ENCODE data around the gene HTR1E. TPM values are rescaled to one million over a fixed set of nuclear protein-coding genes. Genes with fewer than 3 reads are reported as not detected.

The HTR1E gene
- total RNA-seq, 2 experiments from 2014 or later: not detected

- ChIA-PET POLR2A (no interaction called here), CTCF (no interaction called here)
- no peak overlapping the region for H3K27ac Mint-ChIP-seq
- Histone ChIP-seq H3K4me1 (ENCODE audit: insufficient read depth, low read length) (no peaks in the 10 kb centered on the region), H3K36me3 (ENCODE audit: insufficient read depth, low read length) (no peaks in the 10 kb centered on the region), H3K9me3 (ENCODE audit: control insufficient read depth in 1 of 2, insufficient read depth in 1 of 2, low read length in 2 of 2) (no peaks in the 10 kb centered on the region), H3K27ac (ENCODE audit: low read depth in 1 of 2, low read length in 2 of 2) (no peak overlapping the region), H3K27me3 (ENCODE audit: control insufficient read depth in 1 of 2, insufficient read depth in 2 of 2, low read length in 2 of 2) (no peaks in the 10 kb centered on the region), H3K4me3 (ENCODE audit: low read length) (no peak overlapping the region)
- no peaks in the 10 kb centered on the region for H3K27me3 Mint-ChIP-seq
- H3K4me3 Mint-ChIP-seq: no peak overlapping the region
- H3K36me3 Mint-ChIP-seq (ENCODE audit: low read depth): no peaks in the 10 kb centered on the region
- no peak for TF ChIP-seq CTCF (IDR thresholded peaks at IDR 0.05)
- no peaks in the 10 kb centered on the region for H3K4me1 Mint-ChIP-seq (ENCODE audit: low read depth)
- ATAC-seq (ENCODE audit: poor library complexity): no peak
- H3K9me3 Mint-ChIP-seq: no peaks in the 10 kb centered on the region
- intact Hi-C loops (cut with DNase I, micrococcal nuclease): no loop called here
- DNase-seq: no peak
Measured at GRCh38 chr6:87027021-87027420, 89.7 kb downstream of the HTR1E start.

- H3K36me3 ChIP-seq (ENCODE audit: insufficient read depth, low read length): no peaks in the 10 kb centered on the region
- no peak for ATAC-seq (ENCODE audit: poor library complexity)
- no peak overlapping the region for H3K4me3 ChIP-seq (ENCODE audit: low read length)
- H3K27ac Mint-ChIP-seq: no peak overlapping the region
- POLR2A ChIA-PET: no interaction called here
- no peaks in the 10 kb centered on the region for H3K27me3 ChIP-seq (ENCODE audit: control insufficient read depth in 1 of 2, insufficient read depth in 2 of 2, low read length in 2 of 2)
- H3K4me1 ChIP-seq (ENCODE audit: insufficient read depth, low read length): no peaks in the 10 kb centered on the region
- H3K9me3 Mint-ChIP-seq: no peaks in the 10 kb centered on the region
- TF ChIP-seq CTCF (IDR thresholded peaks at IDR 0.05): peak; percentile 45
- H3K36me3 Mint-ChIP-seq (ENCODE audit: low read depth): no peaks in the 10 kb centered on the region
- peak in 3 of 14 experiments; percentile 6 to 15 (median 15) for DNase-seq
- intact Hi-C loops (cut with DNase I, micrococcal nuclease): loop anchor here in 1 of 2 experiments (10.0 kb wide), 1 partner anchor 1675 kb away; no protein-coding TSS in a partner anchor
- H3K27ac ChIP-seq (ENCODE audit: low read depth in 1 of 2, low read length in 2 of 2): no peak overlapping the region
- CTCF ChIA-PET: no interaction called here
- H3K27me3 Mint-ChIP-seq: no peaks in the 10 kb centered on the region
- H3K9me3 ChIP-seq (ENCODE audit: control insufficient read depth in 1 of 2, insufficient read depth in 1 of 2, low read length in 2 of 2): no peaks in the 10 kb centered on the region
- no peak overlapping the region for H3K4me3 Mint-ChIP-seq
- no peaks in the 10 kb centered on the region for H3K4me1 Mint-ChIP-seq (ENCODE audit: low read depth)
Measured at GRCh38 chr6:87029711-87030314, 92.5 kb downstream of the HTR1E start.

GRCh38 chr6:87040729-87041128 is 103.4 kb downstream of the HTR1E start:
- peaks cover 47% of the 10 kb centered on the region for H3K27me3 Mint-ChIP-seq
- no peak overlapping the region for H3K27ac Mint-ChIP-seq
- no peaks in the 10 kb centered on the region for H3K36me3 ChIP-seq (ENCODE audit: insufficient read depth, low read length)
- H3K9me3 ChIP-seq (ENCODE audit: control insufficient read depth in 1 of 2, insufficient read depth in 1 of 2, low read length in 2 of 2): no peaks in the 10 kb centered on the region
- no peak overlapping the region for H3K4me3 Mint-ChIP-seq
- POLR2A ChIA-PET: no interaction called here
- no peak overlapping the region for H3K27ac ChIP-seq (ENCODE audit: low read depth in 1 of 2, low read length in 2 of 2)
- intact Hi-C loops (cut with DNase I, micrococcal nuclease): no loop called here
- ATAC-seq (ENCODE audit: poor library complexity) (no peak), DNase-seq (no peak)
- CTCF ChIA-PET: no interaction called here
- H3K9me3 Mint-ChIP-seq: no peaks in the 10 kb centered on the region
- no peaks in the 10 kb centered on the region for H3K36me3 Mint-ChIP-seq (ENCODE audit: low read depth)
- H3K4me3 ChIP-seq (ENCODE audit: low read length): no peak overlapping the region
- H3K27me3 ChIP-seq (ENCODE audit: control insufficient read depth in 1 of 2, insufficient read depth in 2 of 2, low read length in 2 of 2): peaks cover 7 to 8% of the 10 kb centered on the region in 2 experiments
- no peaks in the 10 kb centered on the region for H3K4me1 ChIP-seq (ENCODE audit: insufficient read depth, low read length)
- no peaks in the 10 kb centered on the region for H3K4me1 Mint-ChIP-seq (ENCODE audit: low read depth)
- no peak for TF ChIP-seq CTCF (IDR thresholded peaks at IDR 0.05)

Measured in CD4-positive, alpha-beta T cell (primary cell).